ENCODE results near the gene C11orf24.
A peak's percentile ranks its signal among the peaks of the same experiment; 100 is the strongest.

C11orf24 gene

GRCh38 chr11:68214173-68215086, 57.3 kb downstream of the C11orf24 start:
- Mint-ChIP-seq H3K4me1 (peaks cover 41% of the 10 kb centered on the region), H3K4me3 (peak overlapping the region; percentile 88), H3K9me3 (no peaks in the 10 kb centered on the region), H3K27ac (peak overlapping the region; percentile 92), H3K36me3 (peaks cover 33% of the 10 kb centered on the region)
- DNase-seq (ENCODE audit: low spot score in 2 of 2) (no peak), ATAC-seq (peak; percentile 22)

- Mint-ChIP-seq H3K4me1 (peaks cover 47% of the 10 kb centered on the region), H3K9me3 (no peaks in the 10 kb centered on the region), H3K36me3 (peaks cover 33% of the 10 kb centered on the region), H3K27ac (peak overlapping the region; percentile 92), H3K4me3 (peak overlapping the region; percentile 88)
- ATAC-seq (peak; percentile 73), DNase-seq (ENCODE audit: low spot score in 2 of 2) (peak; percentile 71 to 94)
Measured at GRCh38 chr11:68213555-68214172, 58.1 kb downstream of the C11orf24 start.

- DNase-seq (ENCODE audit: low spot score in 2 of 2) (no peak), ATAC-seq (peak; percentile 1)
- Mint-ChIP-seq H3K36me3 (peaks cover 33% of the 10 kb centered on the region), H3K4me1 (peaks cover 47% of the 10 kb centered on the region), H3K9me3 (no peaks in the 10 kb centered on the region), H3K27ac (peak within 1 kb of the TSS; percentile 92), H3K4me3 (peak within 1 kb of the TSS; percentile 88)
Measured at GRCh38 chr11:68213135-68213515, 58.6 kb downstream of the C11orf24 start, which contains the start of gene KMT5B. TSS of gene KMT5B (minus strand) at chr11:68213296. CDS start at chr11:68190076, 23,220 bp downstream.

DNA sequence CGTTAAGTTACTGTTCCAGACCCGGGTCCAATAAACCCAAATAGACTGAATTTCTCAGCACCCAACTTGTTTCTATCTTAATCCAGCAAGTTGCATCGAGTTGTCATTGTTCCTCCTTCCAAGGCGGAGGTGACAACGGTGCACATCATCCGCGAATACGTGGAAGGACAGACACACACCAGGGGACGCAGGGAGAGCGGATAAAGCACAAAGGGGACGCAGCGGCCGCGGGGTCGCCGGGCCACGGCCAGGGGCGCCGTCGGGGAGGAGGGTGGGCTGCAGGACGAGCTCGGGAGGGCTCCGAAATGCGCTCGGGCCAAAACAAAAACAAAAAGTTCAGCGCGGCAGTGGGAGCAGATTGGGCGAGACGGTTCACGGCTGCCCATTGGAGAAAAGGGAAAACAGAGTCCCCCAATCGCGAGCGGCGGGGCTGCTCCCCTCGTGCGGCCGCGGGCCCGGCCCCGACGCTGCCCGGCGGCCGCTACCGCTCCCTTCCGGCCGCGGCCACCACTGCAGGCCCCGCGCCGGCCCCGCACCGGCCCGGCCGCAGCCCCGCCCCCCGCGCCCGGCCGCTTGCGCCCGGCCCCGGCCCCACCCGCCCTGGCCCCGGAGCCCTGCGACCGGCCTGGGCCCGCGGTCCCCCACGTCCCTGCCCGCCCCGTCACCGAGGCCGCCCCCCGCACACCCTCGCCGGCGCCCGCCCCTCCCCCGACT, 59.2 kb downstream of the C11orf24 start:
- H3K9me3 Mint-ChIP-seq, result no peaks in the 10 kb centered on the region
- ATAC-seq, result peak; percentile 74
- peak; percentile 49 to 83 for DNase-seq (ENCODE audit: low spot score in 2 of 2)
- H3K36me3 Mint-ChIP-seq, result peaks cover 38% of the 10 kb centered on the region
- peak overlapping the region; percentile 92 for H3K27ac Mint-ChIP-seq
- H3K4me1 Mint-ChIP-seq, result peaks cover 47% of the 10 kb centered on the region
- peak overlapping the region; percentile 88 for H3K4me3 Mint-ChIP-seq

DNA sequence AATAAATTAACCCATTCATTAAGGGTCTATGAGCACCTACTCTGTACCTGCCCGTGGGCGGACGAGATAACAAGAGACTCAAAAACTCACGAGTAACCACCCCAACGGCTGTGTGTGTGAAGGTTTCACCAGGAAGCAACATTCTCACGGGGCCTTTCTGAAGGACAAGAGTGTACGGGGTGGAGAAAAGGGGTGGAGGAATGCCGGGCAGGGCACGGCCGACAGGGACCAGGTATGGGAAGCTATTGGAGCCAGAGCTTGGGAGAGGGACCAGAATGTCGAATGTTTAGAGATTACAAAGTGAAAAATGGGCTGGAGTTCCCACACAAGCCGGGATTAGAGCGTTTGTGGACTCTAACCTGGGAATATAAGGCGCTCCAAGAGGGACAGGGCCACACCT, 60.2 kb downstream of the C11orf24 start:
- no peak for DNase-seq (ENCODE audit: low spot score in 2 of 2)
- Mint-ChIP-seq H3K9me3 (no peaks in the 10 kb centered on the region), H3K4me3 (peak overlapping the region; percentile 88), H3K4me1 (peaks cover 56% of the 10 kb centered on the region), H3K36me3 (peaks cover 38% of the 10 kb centered on the region), H3K27ac (peak overlapping the region; percentile 92)
- ATAC-seq, result no peak
